22Rv1 (cell line): Measurements from ENCODE around the gene CPA1.

ENCODE experiments used
- CTCF ChIP-seq: fragments of 450-650 bp; IDR thresholded peaks from 2 replicates; pipeline ENCODE4 v1.5.1; 2017; ENCODE audit warnings: mild to moderate bottlenecking
- ZFX ChIP-seq: fragments of 450-650 bp; IDR thresholded peaks from 2 replicates; pipeline ENCODE4 v1.6.1; 2017; ENCODE audit warnings: antibody characterized with exemption, borderline replicate concordance

GRCh38 chr7:130433301-130433700 lies 53.0 kb downstream of the CPA1 start:
- TF ChIP-seq CTCF (no peak), ZFX (no peak)
